Ovary (tissue), 9 donors: ENCODE measurements around the gene LEMD1. TPM values are rescaled to one million over a fixed set of nuclear protein-coding genes. Genes with fewer than 3 reads are reported as not detected.
A peak's percentile ranks its signal among the peaks of the same experiment; 100 is the strongest.

Source experiments
- DNase-seq, 5 donors: peaks; one replicate each; pipeline ENCODE4 v3.0.0-alpha.2; 2019 to 2020
- H3K27ac ChIP-seq, 2 donors: fragments of 200-600 bp; one replicate each; pipeline versions ENCODE4 v1.5.1 to v1.8.0; 2019 to 2022
- H3K27me3 ChIP-seq: fragments of 200-600 bp; one replicate; pipeline ENCODE4 v1.8.0; 2022
- H3K36me3 ChIP-seq: fragments of 200-600 bp; sonication (generic); one replicate; pipeline ENCODE4 v1.5.1; 2019
- H3K4me1 ChIP-seq: one replicate; pipeline ENCODE4 v1.8.1; 2013; ENCODE audit warnings: mild to moderate bottlenecking, moderate library complexity; ENCODE audit not compliant: insufficient read depth
- H3K4me3 ChIP-seq: fragments of 200-600 bp; sonication (generic); one replicate; pipeline ENCODE4 v1.5.1; 2017
- H3K9me3 ChIP-seq, 2 donors: fragments of 200-600 bp in 1 of 2; sonication (generic) in 1 of 2; one replicate each; pipeline versions ENCODE4 v1.5.1 to v1.8.1; 2013 to 2019; ENCODE audit warnings: mild to moderate bottlenecking in 1 of 2, moderate library complexity in 1 of 2
- EP300 ChIP-seq: sonication (generic); formaldehyde crosslinking; IDR thresholded peaks from one replicate; pipeline ENCODE4 v1.6.1; 2017; ENCODE audit warnings: antibody characterized with exemption
- POLR2A ChIP-seq: fragments of 450-650 bp; IDR thresholded peaks from one replicate; pipeline ENCODE4 v1.6.1; 2017; ENCODE audit warnings: antibody characterized with exemption, mild to moderate bottlenecking, moderate library complexity
- WGBS, 3 donors: extraction: QIAGEN DNeasy Blood & Tissue Kit in 1 of 3; methylation state at CpG; one replicate each; pipeline versions ENCODE4 v1.1.5 to v1.1.7; 2013 to 2017; 5-methylcytosine and 5-hydroxymethylcytosine counted together
- intact Hi-C, 4 donors: fragments of 100-400 bp; cut with DNase I; formaldehyde crosslinking; loops; one replicate each; pipeline versions ENCODE4 v1.11.0 to v1.15.1; 2022 to 2023
- polyA plus RNA-seq, 2 donors: library from polyadenylated mRNA; stranded (reverse); fragments of 200-250 nt in 1 of 2; fragments of 350-450 nt in 1 of 2; fragmentation: Illumina TruSeq in 1 of 2; extraction: RNeasy Lipid Tissue Mini Kit (QIAGEN cat#74804) in 1 of 2; gene quantifications; one replicate each; pipeline ENCODE4 v1.2.3, GENCODE V29; 2013 to 2014
- total RNA-seq, 7 donors: library from RNA; depleted of rRNA in 2 of 7; stranded (reverse); fragments of >200 nt in 2 of 7; fragmentation: NEBNext Ultra II Directional in 3 of 7; extraction: Animal tissue kit (Norgen Biotek cat#: 25700) in 3 of 7; gene quantifications; one replicate each; pipeline versions ENCODE4 v1.1.0 to v1.2.4, GENCODE V29; 2016 to 2023
- TF ChIP-seq, protein P1 (sequence below), 3 donors: fragments of 450-650 bp in 2 of 3; fragments of 200-600 bp in 1 of 3; IDR thresholded peaks; one replicate each; pipeline versions ENCODE4 v1.5.1 to v1.8.0; 2016 to 2022; ENCODE audit warnings: antibody characterized with exemption in 3 of 3, mild to moderate bottlenecking in 1 of 3
- donor health status: DM: no; HTN: no; CAD: no; lungs with moderate emphysema.
- donor health status: DM: no; HTN: no; CAD: no.
- donor health status: Bipolar disorder and iron deficiency.
- donor health status: DM: yes; HTN: yes; CAD: no.
- donor health status: DM: no; HTN: no; CAD: no.
- donor health status: DM: yes; HTN: yes; CAD: no.

LEMD1 gene
- total and polyA plus RNA-seq, 9 donors: 0.43 to 7.0 (median 0.97) TPM; not detected in 1

DNA sequence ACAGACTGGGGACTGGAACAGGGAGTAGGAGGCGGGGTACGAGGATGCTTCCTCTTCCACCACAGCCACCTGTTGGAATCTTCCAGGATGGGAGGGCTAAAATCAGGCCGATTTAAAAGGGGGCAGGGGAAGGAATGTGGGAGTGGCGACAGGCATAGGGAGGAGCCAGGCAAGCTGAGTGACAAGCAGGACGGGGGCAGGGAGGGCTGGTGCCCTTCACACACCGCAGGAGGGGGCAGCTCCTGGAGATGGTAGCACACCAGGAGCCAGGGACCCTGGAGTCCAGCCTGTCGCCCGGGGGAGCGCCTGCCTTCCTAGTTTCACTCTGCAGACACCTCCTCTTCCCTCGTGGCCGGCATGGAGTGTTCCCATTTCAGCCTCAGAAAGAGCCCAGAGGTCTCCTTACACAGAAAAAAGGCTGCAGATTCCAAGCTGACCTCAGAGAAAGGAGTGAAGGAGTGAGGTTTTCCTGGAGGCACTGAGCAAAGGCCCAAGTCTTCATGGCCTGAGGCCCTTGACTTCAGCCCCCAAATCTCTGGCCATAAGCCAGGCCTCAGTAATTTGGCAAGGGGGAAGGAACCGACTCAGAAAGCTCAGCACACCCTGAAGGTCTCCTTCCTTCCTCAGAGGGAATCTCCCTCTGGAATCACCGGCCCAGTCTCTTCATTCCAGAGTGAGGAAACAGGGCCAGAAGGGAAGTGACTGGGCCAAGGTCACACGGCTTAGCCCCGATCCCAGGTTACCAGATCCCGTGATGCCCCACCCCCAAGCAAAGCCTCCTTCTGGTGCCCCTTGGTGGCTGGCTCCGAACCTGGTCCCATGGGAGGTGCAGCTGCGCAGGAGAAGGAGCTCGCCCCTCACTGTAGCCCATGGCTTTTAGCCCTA is 25.8 kb upstream of the LEMD1 start:
- H3K4me3 ChIP-seq: no peak overlapping the region
- 36 to 42% (median 37%) methylated on average over 19 of the region's 19 CpGs for WGBS, 3 donors
- intact Hi-C loops: no loop called here

GRCh38 chr1:205446828-205447227 is 25.0 kb upstream of the LEMD1 start:
- TF ChIP-seq EP300 (no peak), POLR2A (no peak)
- TF ChIP-seq, protein P1, sequence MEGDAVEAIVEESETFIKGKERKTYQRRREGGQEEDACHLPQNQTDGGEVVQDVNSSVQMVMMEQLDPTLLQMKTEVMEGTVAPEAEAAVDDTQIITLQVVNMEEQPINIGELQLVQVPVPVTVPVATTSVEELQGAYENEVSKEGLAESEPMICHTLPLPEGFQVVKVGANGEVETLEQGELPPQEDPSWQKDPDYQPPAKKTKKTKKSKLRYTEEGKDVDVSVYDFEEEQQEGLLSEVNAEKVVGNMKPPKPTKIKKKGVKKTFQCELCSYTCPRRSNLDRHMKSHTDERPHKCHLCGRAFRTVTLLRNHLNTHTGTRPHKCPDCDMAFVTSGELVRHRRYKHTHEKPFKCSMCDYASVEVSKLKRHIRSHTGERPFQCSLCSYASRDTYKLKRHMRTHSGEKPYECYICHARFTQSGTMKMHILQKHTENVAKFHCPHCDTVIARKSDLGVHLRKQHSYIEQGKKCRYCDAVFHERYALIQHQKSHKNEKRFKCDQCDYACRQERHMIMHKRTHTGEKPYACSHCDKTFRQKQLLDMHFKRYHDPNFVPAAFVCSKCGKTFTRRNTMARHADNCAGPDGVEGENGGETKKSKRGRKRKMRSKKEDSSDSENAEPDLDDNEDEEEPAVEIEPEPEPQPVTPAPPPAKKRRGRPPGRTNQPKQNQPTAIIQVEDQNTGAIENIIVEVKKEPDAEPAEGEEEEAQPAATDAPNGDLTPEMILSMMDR (IDR thresholded peaks at IDR 0.05): no peak
- Histone ChIP-seq H3K27ac (no peak overlapping the region), H3K4me3 (no peak overlapping the region), H3K36me3 (no peaks in the 10 kb centered on the region), H3K9me3 (no peaks in the 10 kb centered on the region), H3K4me1 (peaks cover 10% of the 10 kb centered on the region), H3K27me3 (no peaks in the 10 kb centered on the region)
- WGBS, 3 donors: 53 to 75% (median 54%) methylated on average over 9 of the region's 9 CpGs
- intact Hi-C loops: no loop called here
- no peak for DNase-seq

More for the DNA sequence above, 25.8 kb upstream of the LEMD1 start:
- TF ChIP-seq, protein P1 (IDR thresholded peaks at IDR 0.05): no peak
- TF ChIP-seq EP300 (no peak), POLR2A (no peak)
- Histone ChIP-seq H3K27ac (no peak overlapping the region), H3K9me3 (no peaks in the 10 kb centered on the region), H3K36me3 (no peaks in the 10 kb centered on the region), H3K4me1 (peaks cover 10% of the 10 kb centered on the region), H3K27me3 (no peaks in the 10 kb centered on the region)
- peak in 4 of 5 donors; percentile 43 to 71 (median 54) for DNase-seq

GRCh38 chr1:205445646-205445935 is 23.7 kb upstream of the LEMD1 start:
- intact Hi-C loops: no loop called here
- Histone ChIP-seq H3K4me3 (no peak overlapping the region), H3K27ac (peak overlapping the region in 1 of 2 donors; percentile 41), H3K27me3 (no peaks in the 10 kb centered on the region), H3K36me3 (no peaks in the 10 kb centered on the region), H3K9me3 (no peaks in the 10 kb centered on the region), H3K4me1 (peaks cover 10% of the 10 kb centered on the region)
- 46 to 60% (median 52%) methylated on average over 5 of the region's 5 CpGs for WGBS, 3 donors
- no peak for DNase-seq
- TF ChIP-seq, protein P1 (IDR thresholded peaks at IDR 0.05): no peak
- TF ChIP-seq EP300: no peak
- no peak for TF ChIP-seq POLR2A

GRCh38 chr1:205444931-205445645 is 23.2 kb upstream of the LEMD1 start:
- peak overlapping the region in 1 of 2 donors; percentile 41 for H3K27ac ChIP-seq
- TF ChIP-seq EP300 (no peak), POLR2A (no peak)
- TF ChIP-seq, protein P1 (IDR thresholded peaks at IDR 0.05): no peak
- peaks cover 10% of the 10 kb centered on the region for H3K4me1 ChIP-seq
- no peaks in the 10 kb centered on the region for H3K36me3 ChIP-seq
- intact Hi-C loops: no loop called here
- H3K9me3 ChIP-seq: no peaks in the 10 kb centered on the region
- no peaks in the 10 kb centered on the region for H3K27me3 ChIP-seq
- DNase-seq: peak in 4 of 5 donors; percentile 52 to 75 (median 60)
- 9 to 11% (median 11%) methylated on average over 18 of the region's 18 CpGs for WGBS, 3 donors
- H3K4me3 ChIP-seq: peak overlapping the region; percentile 1
